Bronchial epithelial cell (primary cell): Measurements from ENCODE around the gene ARHGEF10L. TPM values are rescaled to one million over a fixed set of nuclear protein-coding genes. Genes with fewer than 3 reads are reported as not detected.

Experiments used
- DNase-seq: peaks from one replicate; pipeline ENCODE4 v3.0.0-alpha.2; 2010; ENCODE audit warnings: low read depth
- FAIRE-seq: peaks from 2 replicates; lab custom pipeline; 2011; peaks lifted over from hg19 to GRCh38; lab: Jason Lieb, UNC
- H3K27me3 ChIP-seq: 2 replicates; pipeline ENCODE4 v1.5.1; 2011; ENCODE audit warnings: low read length; ENCODE audit not compliant: control insufficient read depth, insufficient read depth
- H3K36me3 ChIP-seq: 2 replicates; pipeline ENCODE4 v1.5.1; 2011; ENCODE audit warnings: low read length; ENCODE audit not compliant: control insufficient read depth, insufficient read depth
- H3K4me3 ChIP-seq: 2 replicates; pipeline ENCODE4 v1.5.1; 2011; ENCODE audit warnings: mild to moderate bottlenecking, low read depth, low read length, control low read depth
- total RNA-seq: library from RNA; depleted of rRNA; stranded (reverse); fragments of >200 nt; gene quantifications from 2 replicates; pipeline ENCODE4 v1.2.1, GENCODE V29; 2014
- TF ChIP-seq, protein P1 (sequence below): IDR thresholded peaks from 2 replicates; pipeline ENCODE4 v1.5.1; 2011; ENCODE audit warnings: mild to moderate bottlenecking, moderate library complexity, low read length, control low read depth, inconsistent platforms; ENCODE audit not compliant: insufficient read depth, severe bottlenecking

The ARHGEF10L gene
- total RNA-seq, 1 donor from 2014 or later = 6.3 TPM

DNA sequence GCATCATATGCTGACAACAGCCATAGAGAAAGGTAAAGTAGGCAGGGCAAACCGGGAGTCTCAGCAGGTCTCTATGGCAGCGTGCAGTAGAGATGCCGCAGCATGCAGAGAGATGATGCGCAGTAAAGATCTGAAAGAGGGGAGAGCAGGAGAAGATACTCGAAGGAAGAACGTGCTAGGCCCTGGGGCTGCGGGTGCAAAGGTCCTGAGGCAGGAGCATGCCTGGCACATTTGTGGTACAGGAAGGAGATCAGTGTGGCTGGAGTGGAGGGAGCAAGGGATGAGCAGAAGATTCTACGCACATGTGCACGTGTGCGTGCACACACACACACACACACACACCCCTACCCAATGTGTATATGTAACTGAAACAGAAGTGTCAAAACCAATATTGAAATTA, 45.0 kb downstream of the ARHGEF10L start:
- Histone ChIP-seq H3K27me3 (no peaks in the 10 kb centered on the region), H3K4me3 (no peak overlapping the region), H3K36me3 (no peaks in the 10 kb centered on the region)
- TF ChIP-seq, protein P1, sequence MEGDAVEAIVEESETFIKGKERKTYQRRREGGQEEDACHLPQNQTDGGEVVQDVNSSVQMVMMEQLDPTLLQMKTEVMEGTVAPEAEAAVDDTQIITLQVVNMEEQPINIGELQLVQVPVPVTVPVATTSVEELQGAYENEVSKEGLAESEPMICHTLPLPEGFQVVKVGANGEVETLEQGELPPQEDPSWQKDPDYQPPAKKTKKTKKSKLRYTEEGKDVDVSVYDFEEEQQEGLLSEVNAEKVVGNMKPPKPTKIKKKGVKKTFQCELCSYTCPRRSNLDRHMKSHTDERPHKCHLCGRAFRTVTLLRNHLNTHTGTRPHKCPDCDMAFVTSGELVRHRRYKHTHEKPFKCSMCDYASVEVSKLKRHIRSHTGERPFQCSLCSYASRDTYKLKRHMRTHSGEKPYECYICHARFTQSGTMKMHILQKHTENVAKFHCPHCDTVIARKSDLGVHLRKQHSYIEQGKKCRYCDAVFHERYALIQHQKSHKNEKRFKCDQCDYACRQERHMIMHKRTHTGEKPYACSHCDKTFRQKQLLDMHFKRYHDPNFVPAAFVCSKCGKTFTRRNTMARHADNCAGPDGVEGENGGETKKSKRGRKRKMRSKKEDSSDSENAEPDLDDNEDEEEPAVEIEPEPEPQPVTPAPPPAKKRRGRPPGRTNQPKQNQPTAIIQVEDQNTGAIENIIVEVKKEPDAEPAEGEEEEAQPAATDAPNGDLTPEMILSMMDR = no peak
- FAIRE-seq (no peak), DNase-seq (no peak)

DNA sequence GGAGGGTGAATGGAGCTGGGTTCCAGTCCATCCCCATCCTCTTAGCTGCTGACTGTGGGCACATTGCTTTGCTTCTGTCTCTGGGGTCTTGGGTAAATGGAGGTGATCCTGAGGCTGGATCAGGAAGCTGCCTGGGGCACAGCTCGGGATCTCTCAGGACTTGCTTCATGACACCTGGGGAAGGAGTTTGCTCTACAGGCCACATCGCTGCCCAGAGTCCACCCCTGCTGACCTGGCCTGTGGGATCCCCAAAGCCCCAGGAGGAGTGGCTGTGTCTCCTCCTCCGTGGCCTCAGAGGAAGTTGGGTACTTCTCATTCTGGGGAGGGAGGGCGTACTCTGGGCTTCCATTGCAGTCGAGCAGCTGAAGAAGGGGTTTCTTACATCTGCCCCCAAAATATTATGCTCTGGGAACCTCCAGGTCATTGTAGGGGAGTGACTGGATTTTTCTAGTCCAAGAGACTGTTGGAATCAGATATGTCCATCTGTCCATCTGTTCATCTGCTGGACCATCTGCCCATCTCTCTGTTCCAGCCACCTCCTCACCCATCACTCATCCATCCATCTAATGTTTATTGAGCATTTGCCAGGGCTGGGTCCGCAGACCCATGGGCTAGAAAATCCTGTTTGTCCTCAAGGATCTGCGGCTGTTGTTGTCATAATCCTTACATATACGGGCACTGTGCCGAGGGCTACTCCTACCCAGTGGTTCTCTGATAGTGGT, 45.9 kb downstream of the ARHGEF10L start:
- Histone ChIP-seq H3K27me3 (no peaks in the 10 kb centered on the region), H3K4me3 (no peak overlapping the region), H3K36me3 (no peaks in the 10 kb centered on the region)
- TF ChIP-seq, protein P1 = no peak
- peak; percentile 62 for FAIRE-seq
- DNase-seq = no peak

DNA sequence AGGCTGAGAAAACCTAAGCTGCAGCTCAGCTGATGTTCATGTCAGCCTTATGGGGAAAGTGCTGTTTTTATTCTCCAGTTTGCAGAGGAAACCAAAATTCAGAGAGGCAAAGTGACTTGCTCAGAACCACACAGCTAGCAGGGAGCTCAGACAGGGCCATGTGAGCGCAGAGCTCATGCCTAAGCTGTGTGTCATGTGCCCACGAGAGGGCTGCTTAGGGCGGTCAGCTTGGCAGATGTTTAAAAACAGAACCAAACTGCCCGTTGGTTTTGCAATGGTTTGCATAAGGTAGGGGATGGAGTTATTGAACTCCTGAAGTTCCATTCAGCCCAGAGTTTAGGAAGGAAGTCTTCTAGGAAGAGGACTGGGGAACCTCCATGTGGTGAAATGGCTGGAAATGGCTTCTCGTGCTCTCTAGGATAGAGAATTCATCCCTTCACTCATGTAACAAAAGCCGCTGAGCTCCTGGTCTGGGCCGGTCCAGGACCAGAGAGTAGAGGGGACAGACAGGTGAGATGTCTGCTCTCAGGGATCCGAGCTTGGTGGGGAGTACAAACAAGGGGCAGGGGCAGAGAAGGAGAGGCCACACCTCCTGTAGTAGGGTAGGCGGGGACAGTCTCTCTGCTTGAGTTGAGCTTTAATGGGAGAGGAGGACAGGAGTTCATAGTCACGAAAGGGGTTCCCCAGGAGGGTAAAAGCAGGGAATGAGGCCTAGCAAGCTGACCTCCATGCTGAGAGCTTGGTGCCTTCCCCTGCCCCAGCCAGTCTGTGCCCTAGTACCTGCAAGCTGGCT, 46.9 kb downstream of the ARHGEF10L start:
- DNase-seq = peak; percentile 71
- no peak for FAIRE-seq
- no peak overlapping the region for H3K4me3 ChIP-seq
- H3K36me3 ChIP-seq = peaks cover 1% of the 10 kb centered on the region
- TF ChIP-seq, protein P1 = no peak
- no peaks in the 10 kb centered on the region for H3K27me3 ChIP-seq

DNA sequence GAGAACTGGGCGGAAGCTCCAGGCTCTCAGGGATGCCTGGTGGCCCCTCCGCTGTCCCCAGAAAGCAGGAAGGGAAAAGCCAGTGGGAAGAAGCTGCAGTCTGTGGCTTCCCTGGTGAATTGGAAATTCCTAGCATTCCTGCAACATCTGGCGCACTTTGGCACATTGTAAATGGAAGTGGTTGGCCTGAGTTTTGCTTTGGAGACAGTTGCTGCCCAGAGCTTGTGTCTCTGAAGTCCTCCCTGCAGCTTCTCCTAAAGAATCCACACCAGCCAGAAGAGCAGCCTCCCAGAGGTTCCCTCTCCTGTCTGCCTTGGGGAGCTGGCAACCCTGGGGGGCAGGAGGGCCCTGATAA, 48.2 kb downstream of the ARHGEF10L start:
- H3K27me3 ChIP-seq = no peaks in the 10 kb centered on the region
- TF ChIP-seq, protein P1 = no peak
- FAIRE-seq (no peak), DNase-seq (no peak)
- peaks cover 1% of the 10 kb centered on the region for H3K36me3 ChIP-seq
- no peak overlapping the region for H3K4me3 ChIP-seq

DNA sequence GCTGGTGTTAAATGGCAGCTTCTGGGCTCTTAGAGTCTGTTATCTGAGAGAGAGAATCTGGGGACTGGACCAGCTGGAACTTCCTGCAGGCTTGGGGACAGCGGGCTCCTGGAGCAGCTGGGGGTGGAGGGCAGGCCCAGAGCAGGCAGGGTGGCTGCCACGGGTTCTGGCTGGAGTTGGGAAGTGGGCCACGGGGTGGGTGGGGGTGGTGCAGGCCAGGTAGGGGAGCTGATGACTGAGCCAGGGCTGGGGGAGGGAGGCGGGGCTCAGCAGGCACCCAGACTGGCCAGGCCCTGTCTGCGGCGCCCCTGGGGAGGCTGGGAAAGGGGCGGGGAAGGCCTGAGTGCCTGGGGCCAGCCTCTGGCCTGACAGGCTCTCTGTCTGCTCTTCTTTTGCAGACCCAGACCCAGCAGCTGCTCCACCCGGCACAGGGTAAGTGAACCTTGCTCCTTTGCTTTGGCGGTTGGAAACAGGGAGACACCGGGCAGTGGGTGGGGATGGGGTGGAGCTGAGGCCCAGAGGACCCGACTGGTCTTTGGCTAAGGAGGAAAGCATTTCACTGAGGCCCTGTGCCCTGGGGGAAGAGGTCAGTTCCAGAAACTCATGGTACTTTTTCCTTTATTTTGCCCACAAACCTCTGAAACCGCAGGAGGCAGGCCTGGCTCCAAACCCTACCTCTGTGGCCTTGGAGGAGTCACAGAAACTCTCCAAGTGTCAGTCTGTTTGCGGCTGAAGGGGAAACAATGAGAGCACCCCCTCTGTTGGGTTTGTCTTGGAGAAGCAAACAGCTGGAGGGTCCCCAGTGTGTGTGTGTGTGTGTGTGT, 48.8 kb downstream of the ARHGEF10L start:
- Histone ChIP-seq H3K36me3 (peaks cover 1% of the 10 kb centered on the region), H3K27me3 (no peaks in the 10 kb centered on the region), H3K4me3 (no peak overlapping the region)
- DNase-seq (peak; percentile 16), FAIRE-seq (no peak)
- TF ChIP-seq, protein P1 = no peak
